VCaP (cell line): ENCODE measurements around the gene WFDC6.
"Not testable (repeated sequence)": the region's sequence is repeated elsewhere in the genome, so short reads cannot be mapped to it uniquely, and the experiment has no call there.

Source experiments
- H3K27ac ChIP-seq: fragments of 450-650 bp; 2 replicates; pipeline ENCODE4 v1.5.1; 2017
- TF ChIP-seq, protein P1 (sequence below): fragments of 450-650 bp; conservative IDR thresholded peaks from 2 replicates; pipeline ENCODE4 v1.5.1; 2017; ENCODE audit warnings: mild to moderate bottlenecking, moderate library complexity

The WFDC6 gene

DNA sequence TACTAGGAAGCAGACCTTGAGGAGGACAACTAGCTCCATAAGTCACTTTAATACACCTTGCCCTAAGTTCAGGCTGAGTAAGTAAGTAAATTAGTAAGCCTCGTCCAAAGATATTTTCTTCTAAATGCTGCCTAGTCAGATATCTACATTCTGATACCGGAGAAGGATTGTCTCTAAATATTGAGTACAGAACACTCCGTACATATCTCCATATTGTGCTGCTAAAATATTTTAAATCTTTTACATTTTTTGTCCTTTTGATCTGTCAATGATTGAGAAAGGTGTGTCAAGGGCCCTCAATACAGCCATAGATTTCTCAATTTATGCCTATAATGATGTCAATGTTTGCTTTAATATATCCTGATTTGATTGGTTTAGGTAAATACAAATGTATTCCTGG lies 36.6 kb upstream of the WFDC6 start:
- no peak overlapping the region for H3K27ac ChIP-seq
- TF ChIP-seq, protein P1, sequence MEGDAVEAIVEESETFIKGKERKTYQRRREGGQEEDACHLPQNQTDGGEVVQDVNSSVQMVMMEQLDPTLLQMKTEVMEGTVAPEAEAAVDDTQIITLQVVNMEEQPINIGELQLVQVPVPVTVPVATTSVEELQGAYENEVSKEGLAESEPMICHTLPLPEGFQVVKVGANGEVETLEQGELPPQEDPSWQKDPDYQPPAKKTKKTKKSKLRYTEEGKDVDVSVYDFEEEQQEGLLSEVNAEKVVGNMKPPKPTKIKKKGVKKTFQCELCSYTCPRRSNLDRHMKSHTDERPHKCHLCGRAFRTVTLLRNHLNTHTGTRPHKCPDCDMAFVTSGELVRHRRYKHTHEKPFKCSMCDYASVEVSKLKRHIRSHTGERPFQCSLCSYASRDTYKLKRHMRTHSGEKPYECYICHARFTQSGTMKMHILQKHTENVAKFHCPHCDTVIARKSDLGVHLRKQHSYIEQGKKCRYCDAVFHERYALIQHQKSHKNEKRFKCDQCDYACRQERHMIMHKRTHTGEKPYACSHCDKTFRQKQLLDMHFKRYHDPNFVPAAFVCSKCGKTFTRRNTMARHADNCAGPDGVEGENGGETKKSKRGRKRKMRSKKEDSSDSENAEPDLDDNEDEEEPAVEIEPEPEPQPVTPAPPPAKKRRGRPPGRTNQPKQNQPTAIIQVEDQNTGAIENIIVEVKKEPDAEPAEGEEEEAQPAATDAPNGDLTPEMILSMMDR = no peak

DNA sequence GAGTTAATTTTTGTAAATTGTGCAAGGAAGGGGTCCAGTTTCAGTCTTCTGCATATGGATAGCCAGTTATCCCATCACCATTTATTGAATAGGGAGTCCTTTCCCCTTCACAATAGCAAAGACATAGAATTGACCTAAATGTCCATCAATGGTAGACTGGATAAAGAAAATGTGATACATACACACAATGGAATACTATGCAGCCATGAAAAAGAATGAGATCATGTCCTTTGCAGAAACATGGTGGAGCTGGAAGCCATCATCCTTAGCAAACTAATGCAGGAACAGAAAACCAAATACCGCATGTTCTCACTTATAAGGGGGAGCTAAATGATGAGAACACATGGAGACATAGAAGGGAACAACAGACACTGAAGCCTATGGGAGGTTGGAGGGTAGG lies 30.4 kb upstream of the WFDC6 start:
- not testable (repeated sequence) for H3K27ac ChIP-seq

- H3K27ac ChIP-seq = no peak overlapping the region
- TF ChIP-seq, protein P1 = no peak
Measured at GRCh38 chr20:45564760-45565276, 25.5 kb upstream of the WFDC6 start.

- no peak overlapping the region for H3K27ac ChIP-seq
- TF ChIP-seq, protein P1 = no peak
Measured at GRCh38 chr20:45555198-45555597, 15.9 kb upstream of the WFDC6 start.

- TF ChIP-seq, protein P1 = no peak
- no peak overlapping the region for H3K27ac ChIP-seq
Measured at GRCh38 chr20:45552456-45552855, 13.2 kb upstream of the WFDC6 start.

DNA sequence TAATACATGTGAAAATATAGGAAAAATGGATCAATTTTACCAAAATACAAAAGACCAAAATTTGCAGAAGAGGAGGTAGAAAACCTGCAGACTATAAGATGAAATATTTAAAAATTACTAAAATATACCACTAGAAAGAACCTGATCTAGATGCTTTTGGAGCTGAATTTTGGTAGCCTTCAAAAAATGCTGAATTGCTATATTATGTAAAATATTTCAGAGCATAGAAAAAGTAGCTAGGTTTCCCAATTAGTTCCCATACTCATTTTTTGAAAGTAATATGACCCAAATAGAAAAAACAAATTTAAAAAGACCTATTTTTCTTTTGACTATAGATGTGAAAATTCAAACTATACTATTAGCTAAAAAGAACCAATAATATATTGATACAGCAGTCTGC lies 11.5 kb upstream of the WFDC6 start:
- TF ChIP-seq, protein P1 = no peak
- H3K27ac ChIP-seq = no peak overlapping the region

- H3K27ac ChIP-seq = no peak overlapping the region
- TF ChIP-seq, protein P1 = no peak
Measured at GRCh38 chr20:45548410-45548809, 9.1 kb upstream of the WFDC6 start.

GRCh38 chr20:45547206-45547770 lies 8.0 kb upstream of the WFDC6 start, which contains the start of gene EPPIN:
TSS of gene EPPIN (minus strand) at chr20:45547401. CDS start at chr20:45547357, 44 bp downstream.
- TF ChIP-seq, protein P1 = no peak
- H3K27ac ChIP-seq = no peak within 1 kb of the TSS
